GM12874 (cell line): ENCODE results near the gene RIPOR3.

Experiments used
- CTCF ChIP-seq: IDR thresholded peaks from 2 replicates; pipeline ENCODE4 v1.5.1; 2011; ENCODE audit warnings: low read depth, mild to moderate bottlenecking, control low read depth, low read length, moderate library complexity; ENCODE audit not compliant: insufficient read depth

The RIPOR3 gene

GRCh38 chr20:50586531-50587232, 104.7 kb downstream of the RIPOR3 start:
- no peak for TF ChIP-seq CTCF

- no peak for TF ChIP-seq CTCF
These were observed 105.7 kb downstream of the RIPOR3 start for GRCh38 chr20:50585678-50586077.

GRCh38 chr20:50585214-50585613, 106.1 kb downstream of the RIPOR3 start:
- TF ChIP-seq CTCF: no peak

GRCh38 chr20:50584687-50585086, 106.7 kb downstream of the RIPOR3 start:
- no peak for TF ChIP-seq CTCF

GRCh38 chr20:50583442-50584150, 107.7 kb downstream of the RIPOR3 start:
- no peak for TF ChIP-seq CTCF

- TF ChIP-seq CTCF: no peak
These were observed 108.6 kb downstream of the RIPOR3 start for GRCh38 chr20:50582591-50583234.

- no peak for TF ChIP-seq CTCF
These were observed 109.2 kb downstream of the RIPOR3 start for GRCh38 chr20:50582092-50582491.
